GM19397 (cell line): ENCODE results near the gene DMXL1.

ENCODE experiments used
- ATAC-seq: cut with Tn5 transposase; IDR thresholded peaks from one replicate; pipeline ENCODE4 v1.9.1; 2021; ENCODE audit warnings: mild to moderate bottlenecking, moderate library complexity; ENCODE audit not compliant: unreplicated experiment

DMXL1 gene

GRCh38 chr5:119287547-119288111 lies 216.7 kb downstream of the DMXL1 start:
- ATAC-seq: peak; percentile 49

- ATAC-seq: no peak
Measured at GRCh38 chr5:119288379-119289033, 217.6 kb downstream of the DMXL1 start.

- ATAC-seq: no peak
Measured at GRCh38 chr5:119289438-119290044, 218.7 kb downstream of the DMXL1 start.

- peak; percentile 75 for ATAC-seq
Measured at GRCh38 chr5:119290161-119290569, 219.3 kb downstream of the DMXL1 start.

DNA sequence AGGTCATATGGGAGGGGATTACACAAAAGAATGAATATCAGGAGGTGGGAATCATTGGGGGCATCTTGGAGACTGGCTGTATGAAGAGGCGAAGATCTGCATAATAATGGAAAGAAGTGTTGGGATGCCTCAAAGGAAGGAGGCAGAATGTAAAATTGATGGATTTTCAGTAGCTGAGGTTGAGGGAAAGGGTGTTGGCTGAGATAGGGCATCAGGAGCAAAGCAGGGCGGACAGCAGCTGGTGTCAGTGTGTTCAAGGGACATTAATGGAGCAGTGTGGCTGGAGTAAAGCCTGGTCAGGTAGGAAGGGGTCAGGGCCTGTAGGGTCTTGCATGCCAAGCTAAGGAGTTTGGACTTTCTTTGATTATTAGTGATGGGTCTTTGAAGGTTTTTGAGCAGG lies 219.7 kb downstream of the DMXL1 start:
- ATAC-seq: no peak

- no peak for ATAC-seq
Measured at GRCh38 chr5:119291056-119291455, 220.2 kb downstream of the DMXL1 start.

GRCh38 chr5:119291877-119292276 lies 221.0 kb downstream of the DMXL1 start:
- no peak for ATAC-seq

GRCh38 chr5:119292701-119293515 lies 222.0 kb downstream of the DMXL1 start:
- no peak for ATAC-seq

GRCh38 chr5:119293516-119293829 lies 222.6 kb downstream of the DMXL1 start:
- no peak for ATAC-seq
